H1 (cell line): Measurements from ENCODE around the gene SPG11. TPM values are rescaled to one million over a fixed set of nuclear protein-coding genes. Genes with fewer than 3 reads are reported as not detected.

ENCODE experiments used
- CTCF ChIA-PET: fragments of 300-600 bp; sonication (Branson Sonifier 250); formaldehyde crosslinking; loops from one replicate; lab custom pipeline; 2021; ENCODE audit not compliant: partially characterized antibody; lab: Charles Lee
- POLR2A ChIA-PET: fragments of 300-600 bp; sonication (Branson Sonifier 250); formaldehyde crosslinking; loops from one replicate; lab custom pipeline; 2021; ENCODE audit warnings: inconsistent platforms; ENCODE audit not compliant: partially characterized antibody; lab: Charles Lee
- DNase-seq, 2 experiments: peaks; one replicate each; pipeline versions ENCODE4 v3.0.0 to v3.0.0-alpha.2; 2010 to 2022; ENCODE audit warnings: low spot score in 2 of 2, low read depth in 1 of 2, mixed read lengths in 1 of 2
- FAIRE-seq: peaks from 2 replicates; lab custom pipeline; 2011; peaks lifted over from hg19 to GRCh38; lab: Jason Lieb, UNC
- H2AFZ ChIP-seq: 2 replicates; pipeline ENCODE4 v1.8.1; 2012; ENCODE audit warnings: low read length, inconsistent platforms
- H2AK5ac ChIP-seq: 2 replicates; pipeline ENCODE4 v1.6.1; 2013; ENCODE audit warnings: low read depth, low read length
- H2BK120ac ChIP-seq: replicated peaks from 2 replicates; pipeline ENCODE3; 2013; ENCODE audit warnings: low read depth, low read length, inconsistent platforms
- H2BK12ac ChIP-seq: 2 replicates; pipeline ENCODE4 v1.6.1; 2013; ENCODE audit warnings: low read depth, low read length
- H2BK15ac ChIP-seq: 2 replicates; pipeline ENCODE4 v1.6.1; 2013; ENCODE audit warnings: low read length
- H2BK20ac ChIP-seq: 2 replicates; pipeline ENCODE4 v1.6.1; 2013; ENCODE audit warnings: low read length
- H2BK5ac ChIP-seq: 2 replicates; pipeline ENCODE4 v1.6.1; 2013; ENCODE audit warnings: low read depth, low read length
- H3K14ac ChIP-seq: 2 replicates; pipeline ENCODE4 v1.6.1; 2013; ENCODE audit warnings: inconsistent platforms; ENCODE audit not compliant: insufficient read length
- H3K18ac ChIP-seq: 2 replicates; pipeline ENCODE4 v1.6.1; 2013; ENCODE audit warnings: low read length; ENCODE audit errors: extremely low read depth
- H3K23ac ChIP-seq: 2 replicates; pipeline ENCODE4 v1.6.1; 2013; ENCODE audit warnings: inconsistent platforms; ENCODE audit not compliant: insufficient read length
- H3K23me2 ChIP-seq: 2 replicates; pipeline ENCODE4 v1.6.1; 2013; ENCODE audit warnings: low read depth, low read length
- H3K27ac ChIP-seq: 2 replicates; pipeline ENCODE4 v1.6.1; 2011; ENCODE audit warnings: low read depth, low read length, inconsistent platforms
- H3K27me3 ChIP-seq, 4 experiments: replicated peaks in 1 of 4; 1 replicate in 1 of 4; 2 replicates in 3 of 4; pipeline versions ENCODE4 v1.6.1 to v1.8.1; 2011 to 2013; ENCODE audit warnings: low read length in 3 of 4, mild to moderate bottlenecking in 3 of 4, inconsistent platforms in 2 of 4, mixed read lengths in 2 of 4, moderate library complexity in 1 of 4; ENCODE audit not compliant: control insufficient read depth in 3 of 4, insufficient read depth in 3 of 4; ENCODE audit errors: extremely low read depth in 1 of 4
- H3K36me3 ChIP-seq, 4 experiments: 2 replicates each; pipeline versions ENCODE4 v1.6.1 to v1.8.1; 2011 to 2013; ENCODE audit warnings: mild to moderate bottlenecking in 4 of 4, low read length in 3 of 4, moderate library complexity in 2 of 4, control low read depth in 1 of 4, inconsistent platforms in 1 of 4; ENCODE audit not compliant: insufficient read depth in 4 of 4, control insufficient read depth in 2 of 4
- H3K4ac ChIP-seq: replicated peaks from 2 replicates; pipeline ENCODE3; 2013; ENCODE audit warnings: low read length, low read depth, mixed read lengths, inconsistent platforms; ENCODE audit not compliant: insufficient read length
- H3K4me1 ChIP-seq, 4 experiments: replicated peaks in 1 of 4; 1 replicate in 1 of 4; 2 replicates in 3 of 4; pipeline versions ENCODE4 v1.6.1 to v1.8.1; 2011 to 2013; ENCODE audit warnings: low read length in 3 of 4, inconsistent platforms in 2 of 4, mixed read lengths in 1 of 4; ENCODE audit not compliant: insufficient read depth in 4 of 4, control insufficient read depth in 3 of 4
- H3K4me2 ChIP-seq, 2 experiments: 2 replicates each; pipeline versions ENCODE4 v1.6.1 to v1.8.1; 2011 to 2013; ENCODE audit warnings: low read depth in 2 of 2, low read length in 2 of 2, control low read depth in 1 of 2, inconsistent platforms in 1 of 2, mild to moderate bottlenecking in 1 of 2; ENCODE audit not compliant: insufficient read depth in 1 of 2
- H3K4me3 ChIP-seq, 4 experiments: fragments of 200-600, 300-600 bp in 1 of 4; sonication (generic), shearing (Covaris generic), sonication (Bioruptor Twin) in 1 of 4; 2 replicates each; pipeline versions ENCODE4 v1.5.1 to v1.8.1; 2011 to 2016; ENCODE audit warnings: low read length in 4 of 4, low read depth in 3 of 4, control low read depth in 2 of 4, inconsistent platforms in 2 of 4, mild to moderate bottlenecking in 2 of 4, mixed read lengths in 1 of 4, moderate library complexity in 1 of 4; ENCODE audit not compliant: insufficient read depth in 2 of 4; ENCODE audit errors: extremely low read depth in 1 of 4
- H3K56ac ChIP-seq: replicated peaks from 2 replicates; pipeline ENCODE3; 2013; ENCODE audit warnings: low read depth, mild to moderate bottlenecking, mixed read lengths, low read length, inconsistent platforms; ENCODE audit not compliant: insufficient read length
- H3K79me1 ChIP-seq: 2 replicates; pipeline ENCODE4 v1.6.1; 2013; ENCODE audit warnings: low read depth, low read length, control low read depth
- H3K79me2 ChIP-seq, 2 experiments: 2 replicates each; pipeline versions ENCODE4 v1.6.1 to v1.8.1; 2012 to 2013; ENCODE audit warnings: low read length in 2 of 2, mild to moderate bottlenecking in 2 of 2, inconsistent platforms in 1 of 2; ENCODE audit not compliant: insufficient read depth in 2 of 2, control insufficient read depth in 1 of 2
- H3K9ac ChIP-seq, 4 experiments: replicated peaks in 1 of 4; 1 replicate in 1 of 4; 2 replicates in 3 of 4; pipeline versions ENCODE4 v1.6.1 to v1.8.1; 2011 to 2013; ENCODE audit warnings: low read depth in 3 of 4, low read length in 3 of 4, control low read depth in 2 of 4, mild to moderate bottlenecking in 2 of 4, moderate library complexity in 2 of 4, inconsistent platforms in 1 of 4; ENCODE audit errors: extremely low read depth in 1 of 4
- H3K9me3 ChIP-seq, 2 experiments: 2 replicates each; pipeline versions ENCODE4 v1.6.1 to v1.8.1; 2012 to 2013; ENCODE audit warnings: mild to moderate bottlenecking in 2 of 2, moderate library complexity in 2 of 2, control low read depth in 1 of 2, inconsistent platforms in 1 of 2, low read depth in 1 of 2, low read length in 1 of 2, mixed read lengths in 1 of 2; ENCODE audit not compliant: insufficient read depth in 2 of 2
- H4K20me1 ChIP-seq, 2 experiments: replicated peaks in 1 of 2; 2 replicates each; pipeline versions ENCODE3 to v1.8.1; 2011 to 2013; ENCODE audit warnings: inconsistent platforms in 2 of 2, low read length in 2 of 2, mild to moderate bottlenecking in 1 of 2; ENCODE audit not compliant: insufficient read depth in 2 of 2, control insufficient read depth in 1 of 2
- H4K5ac ChIP-seq: 2 replicates; pipeline ENCODE4 v1.6.1; 2013; ENCODE audit warnings: low read length, low read depth, mixed read lengths, inconsistent platforms; ENCODE audit not compliant: insufficient read length
- H4K8ac ChIP-seq: 2 replicates; pipeline ENCODE4 v1.8.0; 2013; ENCODE audit warnings: mild to moderate bottlenecking, moderate library complexity, low read length, inconsistent platforms; ENCODE audit not compliant: insufficient read depth; ENCODE audit errors: extremely low read depth
- H4K91ac ChIP-seq: replicated peaks from 2 replicates; pipeline ENCODE3; 2013; ENCODE audit warnings: low read length, mixed read lengths, inconsistent platforms; ENCODE audit not compliant: insufficient read length
- CBX5 ChIP-seq: fragments of 300-800, 300-1000 bp; sonication (generic); IDR thresholded peaks from 2 replicates; pipeline ENCODE4 v1.7.1; 2016; ENCODE audit warnings: antibody characterized with exemption, low read length, low read depth
- HDAC6 ChIP-seq: IDR thresholded peaks from one replicate; pipeline ENCODE4 v1.7.1; 2012; ENCODE audit warnings: low read depth, mild to moderate bottlenecking, inconsistent platforms, low read length, moderate library complexity
- JUN ChIP-seq: IDR thresholded peaks from 2 replicates; pipeline ENCODE4 v1.6.1; 2011; ENCODE audit warnings: low read depth, mild to moderate bottlenecking, improper control_type of control experiment, low read length
- WGBS, 2 experiments: shearing (Covaris generic) in 1 of 2; methylation state at CpG; one replicate each; pipeline versions ENCODE4 v1.1.6 to v1.1.7; 2013 to 2015; ENCODE audit warnings: low lambda C conversion rate in 2 of 2, mixed read lengths in 2 of 2, inconsistent platforms in 1 of 2, low coverage in 1 of 2, missing lambda C conversion rate in 1 of 2; ENCODE audit not compliant: insufficient replicate concordance in 2 of 2, insufficient coverage in 1 of 2, insufficient read length in 1 of 2; ENCODE audit errors: extremely low coverage in 1 of 2, missing lambda C conversion rate in 1 of 2; 5-methylcytosine and 5-hydroxymethylcytosine counted together
- polyA plus RNA-seq, 7 experiments: library from polyadenylated mRNA; depleted of rRNA in 3 of 7; stranded (reverse) in 5 of 7; unstranded in 2 of 7; fragments of >200 nt in 5 of 7; fragments of 200-250 nt in 2 of 7; gene quantifications; 1 replicate in 5 of 7; 2 replicates in 1 of 7; 4 replicates in 1 of 7; pipeline versions ENCODE4 v1.2.1 to v1.2.3, GENCODE V29; 2011 to 2013; ENCODE audit warnings: missing spikeins in 2 of 7, mixed read lengths in 2 of 7
- total RNA-seq: library from RNA; stranded (reverse); fragmentation: NEBNext Ultra II Directional; extraction: Animal tissue kit (Norgen Biotek cat#: 25700); gene quantifications from 2 replicates; pipeline ENCODE4 v1.2.1, GENCODE V29; 2021

SPG11 gene
- total and polyA plus RNA-seq, 2 of the 8 experiments (the other 6 are each of a cell fraction or from before 2014, with no cell fraction given), result 37.1 to 38.6 TPM

- H3K36me3 ChIP-seq, result peaks cover 2 to 47% (median 22%) of the 10 kb centered on the region in 4 experiments; a peak in 7 of 8 replicates
- no peak overlapping the region for H4K8ac ChIP-seq
- H3K27me3 ChIP-seq, result no peaks in the 10 kb centered on the region
- H3K4me2 ChIP-seq, result no peak overlapping the region
- no peak overlapping the region for H2AK5ac ChIP-seq
- peaks cover 0 to 5% of the 10 kb centered on the region in 2 experiments; a peak in 2 of 4 replicates for H3K79me2 ChIP-seq
- H3K4ac ChIP-seq, result no peak overlapping the region
- H3K23me2 ChIP-seq, result no peaks in the 10 kb centered on the region
- ChIA-PET CTCF (interaction anchor here (0.9 kb wide), 1 partner anchor 82 kb away, joined by 5 read pairs; no protein-coding TSS in a partner anchor), POLR2A (no interaction called here)
- no peak for TF ChIP-seq CBX5
- no peak for TF ChIP-seq HDAC6
- no peak for TF ChIP-seq JUN
- FAIRE-seq (no peak), DNase-seq (no peak)
- WGBS, 2 experiments, result 82% methylated on average over 1 of the region's 1 CpG; no CpG with 5 or more reads in 1 of the 2 experiments
- H2AFZ ChIP-seq, result no peak overlapping the region
- no peak overlapping the region for H3K9ac ChIP-seq
- H3K56ac ChIP-seq, result no peak overlapping the region
- H3K9me3 ChIP-seq, result no peaks in the 10 kb centered on the region
- H3K4me1 ChIP-seq, result no peaks in the 10 kb centered on the region
- H3K14ac ChIP-seq, result no peak overlapping the region
- no peak overlapping the region for H2BK5ac ChIP-seq
- no peak overlapping the region for H2BK15ac ChIP-seq
- no peak overlapping the region for H3K23ac ChIP-seq
- no peak overlapping the region for H3K4me3 ChIP-seq
- no peaks in the 10 kb centered on the region for H4K20me1 ChIP-seq
- no peak overlapping the region for H4K91ac ChIP-seq
- no peak overlapping the region for H3K27ac ChIP-seq
- no peak overlapping the region for H2BK20ac ChIP-seq
- no peaks in the 10 kb centered on the region for H3K79me1 ChIP-seq
- no peak overlapping the region for H2BK12ac ChIP-seq
- H2BK120ac ChIP-seq, result no peak overlapping the region
- H4K5ac ChIP-seq, result no peak overlapping the region
- H3K18ac ChIP-seq, result no peak overlapping the region
These were observed 7.2 kb downstream of the SPG11 start for GRCh38 chr15:44656298-44656697.
